Islet of Langerhans (tissue), 1 donor: ENCODE results near the gene ZXDC.

Experiments
- FAIRE-seq: peaks from one replicate; lab custom pipeline; 2011; peaks lifted over from hg19 to GRCh38; lab: Jason Lieb, UNC

ZXDC gene, protein sequence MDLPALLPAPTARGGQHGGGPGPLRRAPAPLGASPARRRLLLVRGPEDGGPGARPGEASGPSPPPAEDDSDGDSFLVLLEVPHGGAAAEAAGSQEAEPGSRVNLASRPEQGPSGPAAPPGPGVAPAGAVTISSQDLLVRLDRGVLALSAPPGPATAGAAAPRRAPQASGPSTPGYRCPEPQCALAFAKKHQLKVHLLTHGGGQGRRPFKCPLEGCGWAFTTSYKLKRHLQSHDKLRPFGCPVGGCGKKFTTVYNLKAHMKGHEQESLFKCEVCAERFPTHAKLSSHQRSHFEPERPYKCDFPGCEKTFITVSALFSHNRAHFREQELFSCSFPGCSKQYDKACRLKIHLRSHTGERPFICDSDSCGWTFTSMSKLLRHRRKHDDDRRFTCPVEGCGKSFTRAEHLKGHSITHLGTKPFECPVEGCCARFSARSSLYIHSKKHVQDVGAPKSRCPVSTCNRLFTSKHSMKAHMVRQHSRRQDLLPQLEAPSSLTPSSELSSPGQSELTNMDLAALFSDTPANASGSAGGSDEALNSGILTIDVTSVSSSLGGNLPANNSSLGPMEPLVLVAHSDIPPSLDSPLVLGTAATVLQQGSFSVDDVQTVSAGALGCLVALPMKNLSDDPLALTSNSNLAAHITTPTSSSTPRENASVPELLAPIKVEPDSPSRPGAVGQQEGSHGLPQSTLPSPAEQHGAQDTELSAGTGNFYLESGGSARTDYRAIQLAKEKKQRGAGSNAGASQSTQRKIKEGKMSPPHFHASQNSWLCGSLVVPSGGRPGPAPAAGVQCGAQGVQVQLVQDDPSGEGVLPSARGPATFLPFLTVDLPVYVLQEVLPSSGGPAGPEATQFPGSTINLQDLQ

DNA sequence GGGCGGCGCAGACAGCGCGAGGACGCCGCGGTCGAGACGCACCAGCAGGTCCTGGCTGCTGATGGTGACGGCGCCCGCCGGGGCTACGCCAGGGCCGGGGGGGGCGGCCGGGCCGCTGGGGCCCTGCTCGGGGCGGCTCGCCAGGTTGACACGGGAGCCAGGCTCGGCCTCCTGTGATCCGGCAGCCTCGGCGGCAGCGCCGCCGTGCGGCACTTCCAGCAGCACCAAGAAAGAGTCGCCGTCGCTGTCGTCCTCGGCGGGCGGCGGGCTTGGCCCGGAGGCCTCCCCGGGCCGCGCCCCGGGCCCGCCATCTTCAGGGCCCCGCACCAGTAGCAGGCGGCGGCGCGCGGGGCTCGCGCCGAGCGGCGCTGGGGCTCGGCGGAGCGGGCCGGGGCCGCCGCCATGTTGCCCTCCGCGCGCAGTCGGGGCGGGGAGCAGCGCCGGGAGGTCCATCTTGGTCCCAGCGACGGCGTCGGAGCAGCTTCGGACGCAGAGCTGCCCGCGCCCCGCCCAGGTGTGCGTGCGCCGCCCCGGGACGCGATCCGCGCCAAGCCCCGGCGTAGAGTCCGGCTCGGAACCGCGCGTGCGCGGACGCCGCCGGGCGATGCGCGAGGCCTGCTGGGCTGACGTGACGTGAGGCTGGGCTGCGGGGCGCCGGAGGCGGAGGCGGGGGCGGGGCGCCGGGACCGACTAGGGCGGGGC, at the start of gene ZXDC:
Gene ZXDC, minus strand, starts transcription at position 479 of the 702 bp plus-strand sequence. Its CDS starts 26 bp downstream, at position 453.
- no peak for FAIRE-seq

DNA sequence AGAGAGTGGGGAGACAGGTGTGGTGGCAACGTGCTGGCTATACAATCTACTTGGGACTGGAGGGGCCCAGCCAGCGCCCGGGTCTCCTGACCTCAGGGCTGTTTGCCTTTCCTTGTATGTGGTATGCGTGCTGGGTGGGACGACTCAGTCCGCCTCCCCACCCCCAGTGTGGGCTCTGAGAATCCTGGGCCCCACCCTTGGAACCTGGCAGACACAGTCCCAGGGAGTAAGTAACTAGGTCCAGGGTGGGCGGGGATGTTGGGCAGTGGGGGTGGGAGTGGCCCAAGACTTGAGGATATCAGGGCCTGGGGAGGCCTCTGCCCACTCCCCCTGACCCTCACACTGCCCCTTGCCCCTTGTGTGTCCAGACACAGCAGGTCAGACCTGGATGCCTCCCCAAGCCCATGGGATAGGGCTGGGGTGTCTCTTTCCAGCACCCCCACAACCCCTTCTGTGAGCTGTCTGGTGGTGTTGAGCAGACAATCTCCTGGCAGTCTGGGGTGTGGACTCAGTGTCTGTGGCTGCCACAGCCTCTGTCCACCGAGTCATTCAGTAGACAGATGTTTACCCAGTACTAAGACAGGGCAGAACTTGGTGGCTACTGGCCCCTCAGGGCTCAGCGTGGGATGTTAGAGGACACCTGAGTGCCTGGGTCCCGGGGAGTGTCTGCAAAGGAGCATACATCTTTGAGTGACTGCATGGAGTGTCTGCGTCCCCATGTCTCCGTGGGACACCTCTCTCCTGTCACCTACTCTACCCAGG, 49.6 kb upstream of the ZXDC start:
- FAIRE-seq: no peak

DNA sequence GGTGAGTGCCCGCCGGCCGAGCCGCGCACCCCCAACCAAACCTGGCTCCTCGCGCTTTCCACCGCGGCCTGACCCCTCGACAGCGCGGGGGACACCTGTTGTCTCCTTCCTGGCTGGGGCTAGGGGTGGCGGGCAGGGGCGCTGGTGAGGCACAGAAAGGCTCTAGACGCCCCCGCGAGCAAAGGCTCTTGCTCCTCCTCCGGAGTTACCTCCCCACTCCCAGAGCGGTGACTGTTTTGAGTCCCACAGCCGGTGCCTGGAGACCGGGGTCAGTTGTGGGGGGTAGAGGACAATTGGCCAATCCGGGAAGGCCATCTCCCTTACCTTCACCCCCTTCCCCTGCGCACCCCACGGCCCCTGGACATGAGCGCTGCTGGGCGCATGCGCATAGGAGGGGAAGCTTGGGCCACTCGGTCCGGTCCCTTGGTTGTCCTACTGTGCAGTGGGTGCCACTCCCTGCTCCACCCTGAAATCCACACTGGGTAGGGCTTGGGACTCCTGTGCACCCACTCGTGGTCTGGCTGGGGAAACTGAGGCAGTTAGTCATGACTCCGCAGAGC, 48.8 kb upstream of the ZXDC start:
- FAIRE-seq: no peak

DNA sequence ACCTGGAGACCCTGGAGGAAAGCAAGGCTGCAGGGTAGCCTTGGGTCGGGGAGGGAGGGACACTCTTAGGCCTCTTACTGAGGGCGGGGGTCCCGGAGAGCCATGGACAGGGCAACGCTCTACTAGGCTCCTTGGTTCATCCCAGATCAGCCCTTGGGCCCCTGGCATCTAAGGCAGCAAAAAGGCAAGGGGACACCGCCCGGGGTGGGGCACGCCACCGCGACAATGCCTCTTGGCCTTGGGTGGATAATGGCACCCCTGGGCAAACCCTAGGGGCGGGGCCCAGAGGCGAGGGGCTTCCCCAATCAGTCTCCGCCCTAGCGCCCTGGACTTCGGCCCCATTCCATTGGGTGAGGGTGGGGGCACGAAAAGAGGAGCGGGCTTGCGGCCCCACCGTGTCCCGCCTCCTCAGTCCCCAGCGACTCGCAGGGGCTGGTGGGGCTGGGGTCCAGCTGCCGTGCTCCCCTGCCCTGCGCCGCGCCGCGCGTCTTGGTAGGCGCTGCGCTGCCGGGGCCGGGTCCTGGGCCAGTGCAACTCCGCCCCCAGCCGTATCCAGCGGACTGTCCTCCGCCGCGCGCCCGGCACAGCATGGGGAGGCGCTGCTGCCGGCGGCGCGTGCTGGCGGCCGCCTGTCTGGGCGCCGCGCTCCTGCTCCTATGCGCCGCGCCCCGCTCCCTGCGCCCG, 48.2 kb upstream of the ZXDC start, which contains the start of gene CHST13:
Gene CHST13, plus strand, starts transcription at position 411 of the 684 bp plus-strand sequence. Its CDS starts 178 bp downstream, at position 589.
- no peak for FAIRE-seq

DNA sequence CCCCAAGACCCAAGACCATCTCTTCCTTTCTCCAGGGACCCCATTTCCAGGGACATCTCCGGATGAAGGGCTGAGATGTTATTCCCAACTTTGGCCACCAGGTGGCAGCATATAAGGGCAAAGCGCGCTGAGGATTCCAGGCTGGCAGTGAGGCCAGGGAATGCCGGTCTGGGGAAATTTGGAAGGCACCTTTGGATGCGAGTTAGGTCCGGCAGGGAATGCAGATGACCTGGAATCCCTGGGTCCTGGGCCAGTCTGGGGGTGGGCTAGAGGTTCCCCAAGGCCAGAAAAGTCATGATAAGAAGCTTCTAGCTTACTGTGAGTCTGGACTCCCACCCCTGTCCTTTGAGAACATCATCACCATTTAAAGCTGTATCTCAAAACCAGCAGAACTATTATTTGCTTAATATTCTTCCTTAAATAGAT, 46.7 kb upstream of the ZXDC start:
- FAIRE-seq: peak; percentile 9

DNA sequence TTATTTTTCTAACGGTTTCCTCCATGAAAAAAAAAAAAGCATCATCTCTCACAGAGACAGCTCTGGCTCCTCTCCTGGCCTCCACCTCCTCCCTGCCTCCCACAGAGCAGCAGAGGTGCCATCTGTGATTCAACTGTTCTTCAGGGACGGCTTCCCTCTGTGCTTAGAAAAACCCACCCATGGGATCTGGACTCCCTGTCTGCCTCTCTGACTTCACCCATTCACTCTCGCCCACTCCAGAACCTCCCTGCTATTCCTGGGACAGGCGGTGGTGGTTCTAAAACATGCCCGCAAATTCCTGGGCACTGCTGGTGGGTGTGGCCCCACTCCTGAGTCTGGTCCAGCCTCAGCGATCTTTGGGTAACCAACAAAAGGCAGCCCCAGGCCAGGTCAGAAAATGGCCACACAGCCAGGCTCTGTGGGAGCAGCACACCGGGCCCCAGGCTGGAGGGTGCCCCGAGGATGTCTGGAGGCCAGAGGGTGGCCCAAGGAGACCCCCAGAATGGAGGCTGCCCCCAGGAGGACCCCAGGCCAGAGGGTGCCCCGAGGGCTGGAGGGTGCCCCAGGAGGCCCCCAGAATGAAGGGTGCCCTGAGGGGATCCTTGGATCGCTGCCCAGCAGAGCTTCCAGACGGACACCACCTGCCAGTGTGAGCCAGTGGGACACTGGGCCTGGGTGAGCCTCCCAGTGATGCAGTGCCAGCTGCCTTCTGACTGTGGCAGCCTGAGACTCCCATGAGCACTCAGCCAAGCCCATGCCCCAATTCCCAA, 45.6 kb upstream of the ZXDC start:
- no peak for FAIRE-seq

DNA sequence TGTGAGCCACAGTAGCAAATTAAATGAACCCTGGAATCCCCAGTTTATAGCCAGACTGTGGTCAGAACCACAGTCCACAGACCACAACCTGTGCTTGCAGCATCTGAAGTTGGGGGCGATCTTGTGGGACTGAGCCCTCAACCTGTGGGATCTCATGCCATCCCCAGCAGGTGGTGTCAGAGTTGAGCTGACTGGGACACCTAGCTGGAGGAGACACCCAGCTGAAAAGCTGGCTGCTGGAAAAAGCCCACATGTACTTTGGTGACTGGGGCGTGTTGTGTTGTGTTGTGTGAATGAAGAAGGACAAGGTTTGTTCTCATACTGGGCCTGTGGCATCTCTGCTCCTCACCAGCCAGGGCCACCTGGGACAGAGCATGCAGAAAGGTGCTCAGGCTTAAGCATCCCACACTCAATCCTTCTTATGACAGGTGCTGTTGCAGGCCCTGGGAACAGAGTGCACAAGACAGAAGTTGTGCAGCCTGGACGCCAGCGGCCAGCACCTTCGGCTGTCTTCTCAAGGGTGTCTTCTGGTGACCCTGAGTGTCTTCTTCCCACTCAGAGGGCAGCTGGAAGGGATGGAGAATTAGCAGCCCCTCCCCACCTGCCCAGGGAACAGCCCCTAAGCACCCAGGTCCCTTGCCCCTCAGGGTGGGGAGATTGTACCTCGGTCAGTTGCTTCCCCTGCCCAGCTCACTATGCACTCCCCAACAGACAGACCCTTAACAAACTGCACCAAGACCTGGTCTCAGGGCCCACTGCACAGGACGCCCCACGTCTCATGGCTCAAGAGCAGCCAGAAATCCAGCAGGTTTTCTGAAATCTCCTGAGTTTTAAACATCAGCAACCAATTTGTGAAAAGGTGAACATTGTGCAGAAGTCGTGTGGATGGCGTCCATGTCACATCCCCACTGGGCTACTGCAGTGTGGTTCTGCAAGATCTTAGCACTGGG, 44.1 kb upstream of the ZXDC start:
- FAIRE-seq: no peak

DNA sequence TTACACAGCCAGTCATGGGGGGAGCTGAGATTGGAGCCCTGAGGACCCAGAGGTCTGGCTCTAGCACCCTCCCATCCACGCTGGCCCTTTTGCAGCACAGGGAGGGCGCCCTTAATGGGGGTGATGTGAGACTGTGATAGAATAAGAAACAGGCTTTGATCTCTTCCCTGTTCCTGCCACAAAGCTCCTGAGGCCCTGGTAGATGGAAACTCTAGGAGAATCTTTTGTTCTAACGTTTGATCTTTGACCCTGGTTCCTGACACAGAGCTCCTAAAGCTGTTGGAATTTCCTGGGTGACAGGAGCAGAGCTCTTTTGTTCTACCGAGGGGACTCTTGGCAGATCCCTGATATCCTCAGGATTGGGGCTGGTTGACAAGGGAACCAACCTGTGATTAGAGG, 43.1 kb upstream of the ZXDC start:
- FAIRE-seq: no peak

DNA sequence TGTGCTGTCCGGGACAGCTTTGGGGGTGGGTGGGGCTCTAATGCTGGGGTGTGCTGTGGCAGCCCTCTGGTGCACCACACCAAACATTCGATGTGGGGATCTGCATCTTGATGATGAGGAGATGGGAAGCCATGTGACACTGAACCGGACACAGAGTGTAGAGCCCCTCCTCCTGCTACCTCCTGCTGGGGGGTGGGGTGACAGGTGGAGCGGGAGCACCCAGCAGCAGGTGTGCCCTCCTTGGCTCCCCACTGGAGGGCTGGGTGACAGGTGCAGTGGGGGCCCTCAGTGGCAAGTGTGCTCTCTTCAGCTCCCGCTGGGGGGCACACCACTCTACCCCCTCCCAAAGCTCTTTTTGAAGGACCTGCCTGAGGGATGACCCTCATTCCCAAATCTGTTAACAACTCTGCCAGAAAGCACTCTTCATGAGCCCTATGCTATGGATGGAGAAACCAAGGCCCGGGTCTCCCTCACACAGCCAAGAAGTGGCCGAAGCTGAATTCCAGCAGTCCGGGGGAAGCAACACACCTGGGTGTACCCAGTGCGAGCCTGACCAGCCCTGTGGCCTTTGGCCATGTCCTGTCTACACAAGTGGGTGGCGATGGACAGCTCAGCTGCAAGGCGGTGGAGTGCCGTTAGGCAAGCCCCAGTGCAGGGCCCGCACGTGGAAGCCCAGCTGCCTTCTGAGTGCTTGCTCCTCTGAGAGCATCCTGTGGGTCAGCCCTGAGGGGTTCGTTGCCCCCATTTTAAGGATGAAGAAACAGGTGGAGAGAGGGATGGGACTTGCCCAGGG, 42.5 kb upstream of the ZXDC start:
- FAIRE-seq: no peak

DNA sequence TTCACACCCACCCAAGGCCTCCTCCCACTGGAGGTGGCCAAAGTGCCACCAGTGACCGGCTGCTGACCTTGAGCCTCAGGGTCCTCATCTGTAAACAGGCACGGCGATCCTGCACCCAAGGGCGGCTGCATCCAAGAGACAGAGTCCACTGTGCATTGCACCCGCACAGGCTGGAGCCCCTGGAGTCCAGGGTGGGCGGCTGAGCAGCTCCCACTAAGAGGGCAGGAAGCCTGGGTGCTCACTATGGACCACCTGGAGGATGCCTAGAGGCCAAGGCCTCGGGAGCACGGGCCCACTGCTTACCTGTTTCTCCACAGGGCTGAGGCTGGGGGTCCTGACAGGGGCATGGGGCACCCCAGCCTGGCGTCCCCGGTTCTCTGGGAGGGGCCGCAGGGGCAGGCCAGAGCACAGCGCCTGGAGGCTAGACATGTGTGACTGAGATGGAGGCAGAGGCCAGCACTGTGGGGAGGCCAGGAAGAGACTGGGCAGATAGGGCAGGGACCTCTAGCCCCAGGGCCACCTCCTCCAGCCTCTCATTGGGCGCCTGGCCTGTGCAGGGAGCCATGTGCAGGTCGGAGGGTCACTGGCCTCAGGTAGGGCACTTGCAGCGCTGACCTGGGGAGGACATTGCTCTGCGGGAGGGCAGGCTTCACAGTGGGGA, 41.7 kb upstream of the ZXDC start, which contains the start of gene UROC1:
Gene UROC1, minus strand, starts transcription at position 483 of the 661 bp plus-strand sequence. Its CDS starts 54 bp downstream, at position 429.
- no peak for FAIRE-seq

DNA sequence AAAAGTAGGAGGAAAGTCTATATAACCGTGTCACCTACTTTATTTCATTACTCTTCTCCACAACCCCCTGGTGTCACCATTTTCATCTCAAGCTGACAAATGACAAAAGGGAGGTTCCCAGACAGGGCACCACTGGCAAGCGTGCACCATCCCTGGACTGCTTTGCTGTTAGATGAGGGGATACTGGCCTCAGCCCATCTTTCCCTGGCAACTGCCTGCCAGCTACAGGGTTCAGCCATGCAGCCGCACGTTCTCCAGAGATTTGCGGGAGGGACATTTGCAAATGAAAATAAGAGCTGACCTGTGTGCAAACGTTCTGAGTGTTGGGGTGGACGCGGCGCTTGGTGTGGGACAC, 41.2 kb upstream of the ZXDC start:
- no peak for FAIRE-seq

DNA sequence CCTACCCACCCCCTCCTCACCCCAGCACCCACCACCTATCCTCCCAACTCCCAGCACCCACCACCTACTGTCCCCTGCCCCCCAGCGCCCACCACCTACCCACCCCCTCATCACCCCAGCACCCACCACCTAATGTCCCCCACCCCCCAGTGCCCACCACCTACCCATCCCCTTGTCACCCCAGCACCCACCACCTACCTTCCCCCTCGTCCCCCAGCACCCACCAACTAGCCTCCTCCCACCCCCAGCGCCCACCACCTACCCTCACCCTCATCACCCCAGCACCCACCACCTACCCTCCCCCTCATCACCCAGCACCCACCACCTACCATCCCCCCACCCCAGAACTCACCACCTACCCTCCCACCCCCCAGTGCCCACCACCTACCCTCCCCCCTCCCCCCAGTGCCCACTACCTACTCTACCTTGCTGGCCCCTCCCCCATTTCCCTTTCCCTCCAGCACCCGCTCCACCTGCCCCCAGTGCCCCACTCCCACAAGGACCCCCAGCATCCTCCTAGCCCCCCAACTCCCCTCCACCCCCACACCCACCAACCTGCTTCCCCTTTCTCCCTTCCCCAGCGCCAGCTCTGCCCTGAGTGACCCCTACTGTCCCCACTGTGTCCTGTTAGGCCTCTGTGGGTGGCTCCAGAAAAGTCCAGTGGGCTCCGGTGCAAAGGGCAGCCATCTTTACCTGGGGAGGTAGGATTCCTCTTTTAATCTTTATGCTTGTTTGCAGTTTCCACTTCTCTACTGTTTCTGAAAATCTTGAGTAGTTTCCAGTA, 40.7 kb upstream of the ZXDC start:
- FAIRE-seq: no peak

DNA sequence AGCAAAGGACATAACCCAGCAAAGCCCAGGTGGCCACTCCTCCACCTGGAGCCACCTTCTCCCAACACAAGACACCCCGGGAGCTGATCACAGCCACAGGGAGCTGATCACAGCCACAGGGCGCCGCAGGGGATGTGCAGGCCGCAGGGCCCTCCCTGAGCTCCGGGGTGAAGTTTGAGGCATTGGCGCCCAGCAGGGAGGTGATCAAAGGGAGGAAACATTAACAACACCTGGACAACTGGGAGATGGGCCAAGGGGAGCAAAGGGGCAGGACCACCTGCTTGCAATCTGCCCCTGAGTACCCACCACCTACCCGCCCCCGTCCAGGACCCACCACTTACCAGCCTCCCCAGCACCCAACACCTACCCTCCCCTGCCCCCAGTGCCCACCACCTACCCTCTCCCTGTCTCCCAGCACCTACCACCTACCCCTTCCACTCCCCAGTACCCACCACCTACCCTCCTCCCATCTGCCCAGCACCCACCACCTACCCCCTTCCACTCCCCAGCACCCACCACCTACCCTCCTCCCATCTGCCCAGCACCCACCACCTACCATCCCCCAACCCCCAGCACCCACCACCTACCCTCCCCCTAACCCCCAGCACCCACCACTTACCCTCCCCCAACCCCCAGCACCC, 39.5 kb upstream of the ZXDC start:
- no peak for FAIRE-seq

DNA sequence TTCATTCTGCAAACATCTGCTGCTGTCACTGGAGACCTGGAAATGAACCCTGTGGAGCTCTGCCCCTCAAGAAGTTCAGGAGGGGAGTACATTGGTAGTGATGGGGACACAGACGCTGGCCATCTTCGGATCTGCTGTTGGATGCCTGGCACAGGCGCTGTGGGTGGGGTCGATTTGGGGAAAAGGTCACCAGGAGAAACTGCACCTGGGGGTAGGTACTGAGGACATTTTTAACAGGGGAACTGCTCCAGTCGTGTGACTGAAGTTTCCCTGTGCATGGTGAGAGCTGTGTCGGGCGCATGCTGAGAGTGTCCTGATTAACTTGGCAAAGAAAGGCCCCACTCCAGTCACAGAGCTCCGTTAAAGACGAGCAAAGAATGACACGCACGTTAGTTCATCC, 38.5 kb upstream of the ZXDC start:
- FAIRE-seq: no peak

DNA sequence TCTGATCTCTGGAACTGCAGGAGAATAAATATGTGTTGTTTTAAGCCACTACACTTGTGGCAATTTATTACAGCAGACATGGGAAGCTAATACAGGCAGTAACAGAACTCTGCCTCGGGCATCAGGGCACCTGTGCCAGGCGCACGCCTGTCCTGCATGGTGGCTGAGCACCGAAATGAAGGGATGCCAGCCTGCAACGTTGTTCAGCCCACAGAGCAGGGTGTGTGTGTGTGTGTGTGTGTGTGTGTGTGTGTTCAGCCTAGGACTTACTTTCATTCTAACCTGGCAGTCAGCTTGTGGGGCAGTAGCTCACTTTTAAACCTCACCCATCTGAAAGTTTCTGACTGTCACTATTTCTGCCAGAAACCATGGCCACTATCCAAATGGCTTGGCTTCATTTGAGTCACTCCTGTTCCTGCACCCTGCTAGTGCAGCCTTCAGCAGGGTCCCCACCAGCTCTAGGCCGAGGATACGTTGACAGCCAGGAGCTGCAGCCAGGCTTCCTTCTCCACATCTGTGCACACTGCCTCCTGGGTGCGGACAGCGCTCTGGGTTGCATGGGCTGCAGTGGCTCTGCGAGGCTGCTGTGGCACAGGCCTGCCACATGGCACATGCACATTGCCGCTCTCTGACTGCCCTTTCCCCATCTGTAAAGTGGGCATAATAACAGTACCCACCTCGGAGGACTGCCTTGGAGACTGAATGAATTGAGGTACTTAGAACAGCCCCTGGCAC, 37.4 kb upstream of the ZXDC start:
- FAIRE-seq: no peak
